Neural progenitor cell (in vitro differentiated cells): Measurements from ENCODE around the gene LRWD1. TPM values are rescaled to one million over a fixed set of nuclear protein-coding genes. Genes with fewer than 3 reads are reported as not detected.

Source experiments
- DNase-seq: peaks from one replicate; pipeline ENCODE4 v3.0.0-alpha.2; 2016; ENCODE audit warnings: low spot score
- H2AFZ ChIP-seq: fragments of 200-600 bp; sonication (generic); replicated peaks from 2 replicates; pipeline ENCODE4 v1.6.1; 2016; ENCODE audit warnings: antibody characterized with exemption
- H3F3A ChIP-seq: fragments of 200-600 bp; sonication (generic); 2 replicates; pipeline ENCODE4 v1.6.1; 2016; ENCODE audit warnings: antibody characterized with exemption, low read depth
- H3K27ac ChIP-seq: fragments of 200-600 bp; sonication (generic); 2 replicates; pipeline ENCODE4 v1.5.1; 2016; ENCODE audit warnings: mild to moderate bottlenecking
- H3K27me3 ChIP-seq: fragments of 200-600 bp; sonication (generic); 2 replicates; pipeline ENCODE4 v1.6.1; 2016; ENCODE audit warnings: mild to moderate bottlenecking, moderate library complexity
- H3K36me3 ChIP-seq: fragments of 200-600 bp; sonication (generic); 2 replicates; pipeline ENCODE4 v1.5.1; 2016
- H3K4me1 ChIP-seq: fragments of 200-600 bp; sonication (generic); 2 replicates; pipeline ENCODE4 v1.6.1; 2016; ENCODE audit warnings: mixed run types
- H3K4me2 ChIP-seq: fragments of 200-600 bp; sonication (generic); 2 replicates; pipeline ENCODE4 v1.6.1; 2016
- H3K4me3 ChIP-seq: fragments of 200-600 bp; sonication (generic); 2 replicates; pipeline ENCODE4 v1.5.1; 2016
- H3K79me2 ChIP-seq: fragments of 200-600 bp; sonication (generic); 2 replicates; pipeline ENCODE4 v1.6.1; 2016; ENCODE audit warnings: low read depth
- H3K9ac ChIP-seq: fragments of 200-600 bp; sonication (generic); 2 replicates; pipeline ENCODE4 v1.6.1; 2016
- H3K9me3 ChIP-seq: fragments of 200-600 bp; sonication (generic); 2 replicates; pipeline ENCODE4 v1.5.1; 2016; ENCODE audit warnings: low read depth
- H4K20me1 ChIP-seq: fragments of 200-600 bp; sonication (generic); 2 replicates; pipeline ENCODE4 v1.6.1; 2016; ENCODE audit warnings: low read depth
- H3K27ac Mint-ChIP-seq: 3 replicates; pipeline ENCODE4 v1.8.0; 2021; ENCODE audit warnings: mixed read lengths
- H3K27me3 Mint-ChIP-seq: 2 replicates; pipeline ENCODE4 v1.8.0; 2022; ENCODE audit warnings: low read depth, mild to moderate bottlenecking, inconsistent platforms, moderate library complexity, mixed read lengths; ENCODE audit not compliant: insufficient read depth
- H3K36me3 Mint-ChIP-seq: 3 replicates; pipeline ENCODE4 v1.8.0; 2021; ENCODE audit warnings: mixed read lengths
- H3K4me1 Mint-ChIP-seq: 3 replicates; pipeline ENCODE4 v1.8.0; 2021; ENCODE audit warnings: mixed read lengths
- H3K4me3 Mint-ChIP-seq: 3 replicates; pipeline ENCODE4 v1.8.0; 2021; ENCODE audit warnings: mild to moderate bottlenecking, moderate library complexity, mixed read lengths
- H3K9me3 Mint-ChIP-seq: 3 replicates; pipeline ENCODE4 v1.8.0; 2020; ENCODE audit warnings: mixed read lengths
- CTCF ChIP-seq: fragments of 200-600 bp; sonication (generic); IDR thresholded peaks from 2 replicates; pipeline ENCODE4 v1.5.1; 2017; ENCODE audit warnings: antibody characterized with exemption, mild to moderate bottlenecking
- EZH2 ChIP-seq: fragments of 200-600 bp; sonication (generic); IDR thresholded peaks from 2 replicates; pipeline ENCODE4 v1.6.1; 2017; ENCODE audit warnings: antibody characterized with exemption, mild to moderate bottlenecking, moderate library complexity
- EZH2phosphoT487 ChIP-seq: fragments of 200-600 bp; sonication (generic); IDR thresholded peaks from 2 replicates; pipeline ENCODE4 v1.6.1; 2017; ENCODE audit warnings: antibody characterized with exemption
- total RNA-seq: library from RNA; depleted of rRNA; stranded (reverse); fragments of >200 nt; gene quantifications from 2 replicates; pipeline ENCODE4 v1.2.3, GENCODE V29; 2015; ENCODE audit warnings: low replicate concordance

Gene LRWD1
- total RNA-seq, 1 donor from 2014 or later, result 16.9 TPM

- Histone ChIP-seq H3K9ac (no peak overlapping the region), H3K9me3 (no peaks in the 10 kb centered on the region), H4K20me1 (peaks cover 17% of the 10 kb centered on the region), H3K4me3 (no peak overlapping the region), H3K27me3 (no peaks in the 10 kb centered on the region), H3K36me3 (no peaks in the 10 kb centered on the region), H2AFZ (no peak overlapping the region), H3K4me1 (no peaks in the 10 kb centered on the region), H3K4me2 (no peak overlapping the region), H3F3A (no peaks in the 10 kb centered on the region), H3K27ac (no peak overlapping the region), H3K79me2 (no peaks in the 10 kb centered on the region)
- no peaks in the 10 kb centered on the region for H3K4me1 Mint-ChIP-seq
- TF ChIP-seq EZH2 (no peak), EZH2phosphoT487 (no peak), CTCF (no peak)
- no peaks in the 10 kb centered on the region for H3K9me3 Mint-ChIP-seq
- H3K4me3 Mint-ChIP-seq, result no peak overlapping the region
- peaks cover 38% of the 10 kb centered on the region for H3K36me3 Mint-ChIP-seq
- no peak for DNase-seq
- H3K27ac Mint-ChIP-seq, result no peak overlapping the region
- peaks cover 8% of the 10 kb centered on the region for H3K27me3 Mint-ChIP-seq
These were observed 47.7 kb upstream of the LRWD1 start for GRCh38 chr7:102417105-102417504.

- peaks cover 13% of the 10 kb centered on the region for H4K20me1 ChIP-seq
- peaks cover 34% of the 10 kb centered on the region for H3K36me3 Mint-ChIP-seq
These were observed 46.2 kb upstream of the LRWD1 start for GRCh38 chr7:102418592-102418991.

GRCh38 chr7:102421706-102422240 lies 43.0 kb upstream of the LRWD1 start:
- Mint-ChIP-seq H3K4me3 (no peak overlapping the region), H3K4me1 (peaks cover 16% of the 10 kb centered on the region), H3K27ac (no peak overlapping the region), H3K9me3 (no peaks in the 10 kb centered on the region), H3K36me3 (peaks cover 29% of the 10 kb centered on the region), H3K27me3 (peaks cover 7% of the 10 kb centered on the region)
- H3K4me3 ChIP-seq, result no peak overlapping the region
- H3K4me1 ChIP-seq, result no peaks in the 10 kb centered on the region
- H3F3A ChIP-seq, result no peaks in the 10 kb centered on the region
- no peaks in the 10 kb centered on the region for H3K9me3 ChIP-seq
- TF ChIP-seq EZH2phosphoT487 (no peak), CTCF (no peak), EZH2 (no peak)
- no peaks in the 10 kb centered on the region for H3K36me3 ChIP-seq
- no peak overlapping the region for H2AFZ ChIP-seq
- H4K20me1 ChIP-seq, result peaks cover 14% of the 10 kb centered on the region
- DNase-seq, result no peak
- H3K79me2 ChIP-seq, result no peaks in the 10 kb centered on the region
- H3K4me2 ChIP-seq, result no peak overlapping the region
- no peak overlapping the region for H3K27ac ChIP-seq
- H3K27me3 ChIP-seq, result no peaks in the 10 kb centered on the region
- no peak overlapping the region for H3K9ac ChIP-seq

More at GRCh38 chr7:102418592-102418991, 46.2 kb upstream of the LRWD1 start:
- H3K79me2 ChIP-seq, result no peaks in the 10 kb centered on the region
- TF ChIP-seq EZH2phosphoT487 (no peak), CTCF (no peak), EZH2 (no peak)
- H3K4me2 ChIP-seq, result no peak overlapping the region
- Mint-ChIP-seq H3K9me3 (no peaks in the 10 kb centered on the region), H3K4me1 (no peaks in the 10 kb centered on the region), H3K27me3 (peaks cover 8% of the 10 kb centered on the region), H3K4me3 (no peak overlapping the region), H3K27ac (no peak overlapping the region)
- H3K9me3 ChIP-seq, result no peaks in the 10 kb centered on the region
- H3K4me3 ChIP-seq, result no peak overlapping the region
- no peaks in the 10 kb centered on the region for H3F3A ChIP-seq
- H3K4me1 ChIP-seq, result no peaks in the 10 kb centered on the region
- no peak overlapping the region for H3K9ac ChIP-seq
- H2AFZ ChIP-seq, result no peak overlapping the region
- no peaks in the 10 kb centered on the region for H3K27me3 ChIP-seq
- no peak overlapping the region for H3K27ac ChIP-seq
- H3K36me3 ChIP-seq, result no peaks in the 10 kb centered on the region
- DNase-seq, result no peak
